Spleen (tissue), 7 donors: ENCODE measurements around the gene PKP4.

Experiments
- CTCF ChIP-seq, 11 experiments: fragments of 200-600 bp in 7 of 11; fragments of 450-650 bp in 4 of 11; sonication (generic) in 4 of 11; IDR thresholded peaks in 8 of 11; conservative IDR thresholded peaks in 3 of 11; 1 replicate in 7 of 11; 2 replicates in 4 of 11; pipeline versions ENCODE4 v1.4.0 to v1.8.0; 2016 to 2021; ENCODE audit warnings: antibody characterized with exemption in 11 of 11, inconsistent platforms in 4 of 11, mild to moderate bottlenecking in 1 of 11
- POLR2A ChIP-seq, 3 donors: fragments of 450-650 bp; IDR thresholded peaks; one replicate each; pipeline ENCODE4 v1.5.1; 2017; ENCODE audit warnings: antibody characterized with exemption in 3 of 3, mild to moderate bottlenecking in 1 of 3
- POLR2AphosphoS5 ChIP-seq, 3 donors: sonication (generic); formaldehyde crosslinking; IDR thresholded peaks; one replicate each; pipeline ENCODE4 v1.5.1; 2017; ENCODE audit warnings: antibody characterized with exemption in 3 of 3
- donor health status: DM: no; HTN: no; CAD: no; lungs with moderate emphysema.
- donor health status: DM: no; HTN: no; CAD: no.
- donor health status: DM: no; HTN: no; CAD: no.

DNA sequence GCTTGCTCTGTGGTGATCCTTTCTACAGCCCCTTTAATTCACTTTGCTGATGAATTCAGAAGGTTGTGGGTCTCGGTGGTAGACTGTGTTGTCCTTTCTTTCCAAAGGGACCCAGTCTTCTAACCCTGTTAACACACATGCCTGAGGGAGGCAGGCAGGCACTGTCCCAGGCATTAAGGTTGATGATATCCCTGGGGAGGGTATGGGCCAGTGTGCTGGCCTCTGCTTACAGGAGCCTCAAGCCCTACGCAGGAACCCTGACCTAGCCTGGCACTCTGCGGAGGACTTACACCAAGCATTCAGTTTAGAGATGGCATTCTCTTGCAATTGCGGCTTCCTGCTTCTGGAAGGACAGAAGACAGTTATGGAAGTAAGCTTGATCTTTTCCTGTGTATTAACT lies 102.5 kb downstream of the PKP4 start:
- TF ChIP-seq POLR2AphosphoS5 (IDR thresholded peaks at IDR 0.05) (no peak), CTCF (IDR thresholded peaks at IDR 0.05 in 8 of 11, conservative IDR thresholded peaks at IDR 0.05 in 3 of 11) (no peak), POLR2A (IDR thresholded peaks at IDR 0.05) (no peak)
